Measurements from ENCODE around the gene U2AF1L4.
A peak's percentile ranks its signal among the peaks of the same experiment; 100 is the strongest.

U2AF1L4 gene, protein sequence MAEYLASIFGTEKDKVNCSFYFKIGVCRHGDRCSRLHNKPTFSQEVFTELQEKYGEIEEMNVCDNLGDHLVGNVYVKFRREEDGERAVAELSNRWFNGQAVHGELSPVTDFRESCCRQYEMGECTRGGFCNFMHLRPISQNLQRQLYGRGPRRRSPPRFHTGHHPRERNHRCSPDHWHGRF

GRCh38 chr19:35745328-35746086, at the start of gene U2AF1L4, which contains the start of gene PSENEN:
TSS of gene U2AF1L4 (minus strand) at chr19:35745418. CDS start at chr19:35745391, 27 bp downstream.
TSS of gene PSENEN (plus strand) at chr19:35745651. CDS start at chr19:35745931, 280 bp downstream.
- peak; percentile 99 for DNase-seq

DNA sequence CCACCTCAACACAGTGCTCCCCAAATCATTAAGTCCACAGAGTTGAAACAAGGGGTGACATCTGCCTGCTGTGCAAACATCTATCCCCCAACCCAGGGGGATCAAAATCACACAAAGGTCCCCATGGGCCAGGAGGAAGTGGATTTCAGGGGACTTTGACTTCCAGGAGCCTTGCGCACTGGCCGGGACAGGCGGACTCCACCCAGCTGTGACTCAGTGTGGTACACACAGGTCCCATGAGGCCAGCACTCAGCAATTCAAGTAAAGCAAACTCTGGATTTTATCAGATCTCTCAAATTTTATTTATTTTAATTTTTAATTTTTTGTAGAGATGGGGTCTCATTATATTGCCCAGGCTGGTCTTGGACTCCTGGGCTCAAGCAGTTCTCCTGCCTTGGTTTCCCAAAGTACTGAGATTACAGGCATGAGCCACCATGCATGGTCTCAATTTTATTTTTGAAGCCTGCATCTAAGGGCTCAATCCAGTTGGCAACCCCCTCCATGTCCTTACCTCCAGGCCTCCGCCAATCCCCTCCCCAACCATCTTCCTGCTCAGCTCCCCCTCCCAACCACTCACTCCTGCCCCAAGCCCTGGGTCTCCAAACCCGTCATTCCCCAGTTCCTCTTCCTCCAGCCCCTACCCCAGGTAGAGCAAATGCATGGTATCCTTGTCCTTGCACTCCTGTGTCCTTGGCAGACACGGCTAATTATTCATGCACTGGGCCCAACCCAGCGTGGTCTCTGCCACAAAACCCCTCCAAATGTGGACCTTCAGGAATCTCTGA, 48.4 kb upstream of the U2AF1L4 start:
- DNase-seq: no peak

DNA sequence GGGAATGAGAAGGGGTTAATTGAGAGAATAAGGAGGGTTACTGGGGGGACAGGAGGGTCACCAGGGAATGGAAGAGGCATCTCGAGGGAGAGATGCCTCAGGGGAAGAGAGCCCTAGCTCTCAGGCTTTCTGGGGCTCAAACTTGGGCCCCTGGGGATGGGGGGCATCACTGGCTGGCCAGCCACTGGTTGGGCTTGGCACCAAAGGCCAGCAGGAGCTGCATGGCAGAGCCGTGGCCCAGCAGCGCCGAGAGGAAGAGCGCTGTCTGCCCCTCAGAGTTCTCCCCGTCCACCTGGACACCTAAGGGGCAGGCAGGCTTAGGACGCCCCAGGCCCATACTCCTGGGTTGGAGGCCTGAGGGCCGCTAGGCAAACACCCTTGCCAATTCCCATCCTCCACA, 47.7 kb upstream of the U2AF1L4 start:
- no peak for DNase-seq

GRCh38 chr19:35792312-35792711, 47.1 kb upstream of the U2AF1L4 start:
- no peak for DNase-seq

DNA sequence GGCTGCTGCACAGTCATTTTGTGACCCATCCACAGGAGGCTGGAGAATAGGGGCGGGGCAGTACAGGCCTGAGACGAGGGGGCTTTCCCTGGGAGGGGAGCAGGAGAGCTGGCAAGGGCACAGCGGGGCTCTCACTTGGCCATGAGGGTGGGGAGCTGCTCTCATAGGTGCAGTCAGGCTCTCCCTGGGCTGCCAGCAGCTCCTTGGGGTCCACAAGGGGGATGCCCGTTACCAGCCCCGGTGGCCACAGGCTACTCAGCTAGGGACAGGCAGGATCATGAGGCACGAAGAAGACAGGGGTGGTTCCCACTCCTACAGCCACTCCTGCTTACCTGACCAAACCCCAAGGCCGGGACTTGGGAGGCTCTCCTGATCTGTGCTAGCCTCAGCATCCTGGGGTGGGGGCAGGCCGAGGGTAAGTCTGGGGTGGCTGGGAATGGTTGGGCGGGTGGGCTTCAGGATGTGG, 46.6 kb upstream of the U2AF1L4 start:
- no peak for DNase-seq

DNA sequence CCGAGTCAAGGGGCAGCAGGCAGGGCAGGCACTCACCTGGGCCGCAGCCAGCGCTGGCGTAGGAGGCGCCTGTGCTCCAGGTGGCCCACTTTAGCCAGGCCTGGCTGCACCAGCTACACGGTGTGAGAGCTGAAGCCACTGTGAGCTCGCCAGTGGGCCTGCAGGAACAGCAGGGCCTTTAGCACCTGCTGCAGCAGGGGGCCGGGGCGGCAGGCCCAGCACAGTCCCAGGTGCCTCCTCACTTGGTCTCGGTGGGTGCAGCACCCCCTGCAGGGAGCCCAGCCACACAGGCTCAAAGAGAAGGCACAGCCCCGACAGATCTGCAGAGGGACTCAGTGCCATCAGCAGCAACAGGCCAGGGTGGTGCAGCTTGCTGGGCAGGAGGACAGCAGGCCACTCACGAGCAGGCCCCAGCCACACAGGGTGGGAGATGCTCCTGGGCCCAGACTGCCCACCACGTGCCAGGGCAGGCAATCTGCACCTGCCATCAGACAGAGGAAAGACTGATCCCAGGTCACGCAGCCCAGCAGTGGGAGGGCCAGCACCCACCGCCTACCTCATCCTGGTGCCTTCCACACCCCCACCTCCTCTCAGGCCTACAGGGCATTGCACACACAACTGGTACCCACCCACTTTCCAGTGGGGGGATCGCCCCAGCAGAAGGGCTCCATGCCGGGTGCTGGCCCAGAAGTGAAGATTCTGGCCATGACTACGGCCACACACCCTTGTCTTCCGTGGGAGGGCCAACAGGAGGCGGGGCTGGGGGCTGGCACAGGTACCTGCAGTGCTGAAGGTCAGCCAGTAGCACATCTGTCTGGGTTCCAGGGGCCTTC, 46.0 kb upstream of the U2AF1L4 start:
- peak; percentile 40 for DNase-seq

DNA sequence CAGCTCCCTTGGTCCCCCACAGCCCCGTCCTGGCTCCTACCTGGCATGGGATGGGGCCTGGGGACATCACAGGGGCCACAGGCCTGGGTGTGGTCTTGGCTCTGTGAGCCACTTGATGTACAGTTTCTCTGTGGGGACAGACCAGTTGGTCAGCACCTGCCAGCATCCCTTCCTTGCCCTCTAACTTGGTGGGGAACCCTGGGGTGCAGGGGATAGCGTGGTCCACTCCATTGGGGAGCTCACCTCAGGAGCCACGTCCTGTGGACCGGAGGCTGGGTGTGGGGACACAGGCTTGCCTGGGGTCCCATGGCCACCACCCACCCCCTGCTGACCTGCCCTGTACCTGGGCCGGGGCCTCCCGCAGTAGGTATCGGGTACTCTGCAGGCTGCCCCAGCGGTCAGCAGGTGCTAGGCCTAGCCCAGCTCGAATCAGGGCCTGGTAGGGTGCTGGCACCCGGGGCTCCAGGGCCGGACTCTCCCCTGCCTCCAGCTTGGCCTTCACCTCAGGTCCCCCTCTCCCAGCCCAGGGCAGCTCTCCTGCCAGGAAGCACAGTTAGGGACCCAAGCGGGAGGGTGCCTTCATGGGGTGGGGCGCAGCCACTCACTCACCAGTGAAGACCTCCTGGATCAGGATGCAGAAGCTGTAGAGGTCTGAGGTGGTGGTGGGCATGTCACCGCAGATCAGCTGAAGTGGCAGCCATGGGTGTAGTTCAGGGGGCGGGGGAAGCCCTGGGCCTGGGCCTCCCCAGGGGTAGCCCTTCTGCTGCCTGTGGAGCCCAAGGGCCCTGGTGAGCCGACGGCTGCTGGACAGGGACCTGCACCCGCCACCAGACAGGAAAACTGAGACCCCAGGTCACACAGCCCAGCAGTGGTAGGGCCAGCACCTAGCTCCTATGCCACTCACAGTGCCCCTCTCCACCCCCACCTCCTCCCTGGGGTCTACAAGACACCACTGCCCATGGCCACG, 45.0 kb upstream of the U2AF1L4 start:
- DNase-seq: no peak

DNA sequence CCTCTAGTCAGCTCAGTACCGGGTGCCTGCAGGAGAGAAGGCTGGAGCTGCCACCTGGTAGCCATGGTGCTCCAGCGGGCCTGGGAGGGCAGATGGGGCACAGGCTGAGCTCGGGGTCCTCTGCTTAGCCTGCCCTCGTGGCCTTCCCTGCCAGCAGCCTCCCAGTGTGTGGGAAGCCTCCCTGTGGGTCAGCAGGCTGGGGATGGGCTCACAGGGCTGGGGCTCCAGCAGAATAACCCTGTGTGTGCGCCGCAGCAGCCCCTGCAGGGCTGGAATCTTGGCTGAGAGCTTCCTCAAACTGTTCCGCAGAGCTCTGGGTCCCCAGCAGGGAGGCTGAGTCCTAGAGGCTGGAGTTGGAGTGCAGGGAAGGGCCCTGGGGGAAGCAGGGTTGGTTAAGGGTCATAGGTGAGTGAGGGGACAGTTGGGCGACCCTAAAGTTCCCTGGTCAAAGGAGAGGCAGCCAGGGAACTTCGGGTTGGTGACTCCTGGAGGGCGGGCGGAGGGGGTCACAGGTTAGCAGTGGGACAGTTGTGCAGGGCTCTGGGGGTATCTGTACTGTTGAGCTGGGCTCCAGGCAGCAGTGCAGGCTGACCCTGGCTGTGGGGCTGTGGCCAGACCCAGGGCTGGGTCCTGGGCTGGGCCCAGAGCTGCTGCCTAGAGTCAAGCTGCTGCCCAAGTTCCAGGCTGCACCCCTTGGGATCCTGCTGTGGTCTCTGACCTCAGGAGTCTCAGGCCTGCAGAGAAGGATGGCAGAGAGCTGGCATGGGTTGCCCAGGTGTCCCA, 44.2 kb upstream of the U2AF1L4 start:
- no peak for DNase-seq

GRCh38 chr19:35788205-35788960, 43.2 kb upstream of the U2AF1L4 start:
- no peak for DNase-seq

- DNase-seq: no peak
Observed at GRCh38 chr19:35787227-35787799, 42.1 kb upstream of the U2AF1L4 start.

DNA sequence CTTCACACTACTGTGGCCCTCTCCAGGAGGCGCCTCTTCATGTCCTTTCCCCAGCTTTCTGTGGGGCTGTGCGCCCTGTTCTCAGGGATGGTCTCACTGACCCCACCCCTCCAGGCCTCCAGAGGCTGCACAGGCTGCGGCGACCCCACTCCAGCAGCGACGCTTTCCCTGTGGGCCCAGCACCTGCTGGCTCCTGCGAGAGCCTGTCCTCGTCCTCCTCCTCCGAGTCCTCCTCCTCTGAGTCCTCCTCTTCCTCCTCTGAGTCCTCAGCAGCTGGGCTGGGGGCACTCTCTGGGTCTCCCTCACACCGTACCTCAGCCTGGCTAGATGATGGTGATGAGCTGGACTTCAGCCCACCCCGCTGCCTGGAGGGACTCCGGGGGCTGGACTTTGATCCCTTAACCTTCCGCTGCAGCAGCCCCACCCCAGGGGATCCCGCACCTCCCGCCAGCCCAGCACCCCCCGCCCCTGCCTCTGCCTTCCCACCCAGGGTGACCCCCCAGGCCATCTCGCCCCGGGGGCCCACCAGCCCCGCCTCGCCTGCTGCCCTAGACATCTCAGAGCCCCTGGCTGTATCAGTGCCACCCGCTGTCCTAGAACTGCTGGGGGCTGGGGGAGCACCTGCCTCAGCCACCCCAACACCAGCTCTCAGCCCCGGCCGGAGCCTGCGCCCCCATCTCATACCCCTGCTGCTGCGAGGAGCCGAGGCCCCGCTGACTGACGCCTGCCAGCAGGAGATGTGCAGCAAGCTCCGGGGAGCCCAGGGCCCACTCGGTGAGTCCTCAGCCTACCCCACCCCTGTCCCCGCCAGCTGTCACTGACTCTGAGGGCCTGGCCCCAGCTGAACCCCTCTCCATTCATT, 41.3 kb upstream of the U2AF1L4 start:
- no peak for DNase-seq

GRCh38 chr19:35785339-35785627, 40.1 kb upstream of the U2AF1L4 start:
- no peak for DNase-seq

DNA sequence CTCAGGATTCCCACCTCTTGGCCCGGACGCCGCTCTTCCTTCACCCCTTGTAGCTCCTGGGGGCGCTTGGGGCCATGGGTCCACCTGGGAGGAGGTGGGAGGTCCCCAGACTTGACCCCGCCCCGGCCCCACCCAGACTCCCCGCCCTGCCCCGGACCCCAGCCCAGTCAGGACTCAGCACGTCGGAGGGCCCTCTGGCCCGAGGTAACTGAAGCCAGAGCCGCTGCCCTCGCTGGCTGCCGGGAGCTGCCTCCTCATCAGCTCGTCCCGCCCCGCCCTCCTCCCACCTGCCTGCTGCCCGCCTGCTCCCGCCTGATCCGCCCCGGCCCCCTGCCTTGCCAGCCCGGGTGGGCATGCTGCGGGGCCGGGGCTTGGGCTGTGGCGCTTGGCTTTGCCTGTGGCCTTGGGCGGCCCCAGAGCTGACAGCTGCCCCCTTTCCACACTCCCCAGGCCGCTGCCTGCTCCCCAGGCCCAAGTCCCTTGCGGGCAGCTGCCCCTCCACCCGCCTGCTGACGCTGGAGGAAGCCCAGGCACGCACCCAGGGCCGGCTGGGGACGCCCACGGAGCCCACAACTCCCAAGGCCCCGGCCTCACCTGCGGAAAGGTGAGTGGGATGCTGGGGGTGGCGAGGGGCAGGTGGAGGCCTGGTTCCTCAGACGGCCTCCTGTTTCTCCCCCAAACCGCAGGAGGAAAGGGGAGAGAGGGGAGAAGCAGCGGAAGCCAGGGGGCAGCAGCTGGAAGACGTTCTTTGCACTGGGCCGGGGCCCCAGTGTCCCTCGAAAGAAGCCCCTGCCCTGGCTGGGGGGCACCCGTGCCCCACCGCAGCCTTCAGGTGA, 39.5 kb upstream of the U2AF1L4 start:
- no peak for DNase-seq

- DNase-seq: no peak
Observed at GRCh38 chr19:35783469-35784434, 38.5 kb upstream of the U2AF1L4 start.

DNA sequence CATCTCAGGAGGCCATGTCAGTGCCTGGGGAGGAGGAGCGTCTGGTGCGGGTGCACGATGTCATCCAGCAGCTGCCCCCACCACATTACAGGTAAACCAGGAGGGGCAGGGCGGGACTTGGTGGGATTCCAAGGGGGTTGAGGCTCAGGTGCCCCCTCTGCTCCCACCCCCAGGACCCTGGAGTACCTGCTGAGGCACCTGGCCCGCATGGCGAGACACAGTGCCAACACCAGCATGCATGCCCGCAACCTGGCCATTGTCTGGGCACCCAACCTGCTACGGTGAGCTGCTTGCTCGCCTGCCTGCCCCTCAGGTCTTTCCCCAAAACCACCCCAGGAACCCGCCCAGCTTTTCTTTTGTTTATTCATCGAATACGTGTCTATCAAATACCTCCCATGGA, 37.4 kb upstream of the U2AF1L4 start:
- no peak for DNase-seq

GRCh38 chr19:35781650-35782049, 36.4 kb upstream of the U2AF1L4 start:
- no peak for DNase-seq

DNA sequence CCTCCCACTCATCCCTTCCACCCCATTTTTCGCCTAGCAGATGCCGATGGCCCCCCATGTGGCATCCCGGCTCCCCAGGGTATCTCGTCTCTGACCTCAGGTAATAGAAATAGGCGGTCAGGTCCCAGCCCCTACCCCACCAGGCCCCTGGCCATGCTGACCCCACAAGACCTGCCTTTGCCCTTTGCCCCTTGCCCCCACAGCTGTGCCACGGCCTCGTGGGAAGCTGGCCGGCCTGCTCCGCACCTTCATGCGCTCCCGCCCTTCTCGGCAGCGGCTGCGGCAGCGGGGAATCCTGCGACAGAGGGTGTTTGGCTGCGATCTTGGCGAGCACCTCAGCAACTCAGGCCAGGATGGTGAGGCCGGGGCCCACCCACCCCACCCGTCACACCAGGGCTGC, 35.5 kb upstream of the U2AF1L4 start:
- DNase-seq: no peak

Data from NCI-H1105 (cell line).